Parathyroid adenoma (tissue), 2 donors: ENCODE data around the gene VPS11.

Experiments used
- H2AFZ ChIP-seq: fragments of 300-600 bp; sonication (generic); one replicate; pipeline ENCODE4 v1.7.0; 2017; ENCODE audit warnings: antibody characterized with exemption, mild to moderate bottlenecking
- H3K27ac ChIP-seq: fragments of 300-600 bp; sonication (generic); one replicate; pipeline ENCODE4 v1.7.0; 2017
- H3K27me3 ChIP-seq: fragments of 300-600 bp; sonication (generic); one replicate; pipeline ENCODE4 v1.7.0; 2017; ENCODE audit warnings: low read length; ENCODE audit not compliant: control insufficient read depth, insufficient read depth
- H3K36me3 ChIP-seq: fragments of 300-600 bp; sonication (generic); one replicate; pipeline ENCODE4 v1.7.0; 2017; ENCODE audit warnings: low read length; ENCODE audit not compliant: control insufficient read depth, insufficient read depth
- H3K4me1 ChIP-seq: fragments of 300-600 bp; sonication (generic); one replicate; pipeline ENCODE4 v1.7.0; 2017; ENCODE audit warnings: control low read depth
- H3K4me2 ChIP-seq: fragments of 300-600 bp; sonication (generic); one replicate; pipeline ENCODE4 v1.7.0; 2017; ENCODE audit warnings: low read length
- H3K4me3 ChIP-seq: fragments of 300-600 bp; sonication (generic); one replicate; pipeline ENCODE4 v1.7.0; 2017; ENCODE audit warnings: low read depth, low read length
- H3K79me2 ChIP-seq: fragments of 300-600 bp; sonication (generic); one replicate; pipeline ENCODE4 v1.7.0; 2017; ENCODE audit warnings: control low read depth
- H3K9ac ChIP-seq: fragments of 300-600 bp; sonication (generic); one replicate; pipeline ENCODE4 v1.7.0; 2017; ENCODE audit warnings: mild to moderate bottlenecking
- H3K9me3 ChIP-seq: fragments of 300-600 bp; sonication (generic); one replicate; pipeline ENCODE4 v1.7.0; 2017; ENCODE audit warnings: low read length; ENCODE audit not compliant: control insufficient read depth
- CTCF ChIP-seq: fragments of 300-600 bp; sonication (generic); IDR thresholded peaks from one replicate; pipeline ENCODE4 v1.7.0; 2017; ENCODE audit warnings: antibody characterized with exemption, mild to moderate bottlenecking
- donor health status: primary hyperparathyroidism.

VPS11 gene

GRCh38 chr11:119092880-119093842, 25.5 kb downstream of the VPS11 start:
- Histone ChIP-seq H3K36me3 (no peaks in the 10 kb centered on the region), H3K4me2 (peak overlapping the region; percentile 96), H3K27ac (no peak overlapping the region), H3K4me3 (peak overlapping the region; percentile 77), H3K27me3 (no peaks in the 10 kb centered on the region), H2AFZ (no peak overlapping the region), H3K79me2 (no peaks in the 10 kb centered on the region), H3K4me1 (peaks cover 7% of the 10 kb centered on the region), H3K9ac (no peak overlapping the region), H3K9me3 (no peaks in the 10 kb centered on the region)
- no peak for TF ChIP-seq CTCF

- Histone ChIP-seq H3K79me2 (no peaks in the 10 kb centered on the region), H3K4me2 (peak overlapping the region; percentile 96), H2AFZ (peak overlapping the region; percentile 82), H3K9me3 (no peaks in the 10 kb centered on the region), H3K36me3 (no peaks in the 10 kb centered on the region), H3K9ac (peak overlapping the region; percentile 46), H3K4me3 (peak overlapping the region; percentile 77), H3K27ac (peak overlapping the region; percentile 78), H3K4me1 (peaks cover 7% of the 10 kb centered on the region), H3K27me3 (no peaks in the 10 kb centered on the region)
- no peak for TF ChIP-seq CTCF
These were observed 26.6 kb downstream of the VPS11 start for GRCh38 chr11:119093942-119094815.

GRCh38 chr11:119094816-119095065, 27.1 kb downstream of the VPS11 start:
- H3K4me1 ChIP-seq = peaks cover 7% of the 10 kb centered on the region
- TF ChIP-seq CTCF = peak; percentile 52
- no peaks in the 10 kb centered on the region for H3K9me3 ChIP-seq
- no peaks in the 10 kb centered on the region for H3K36me3 ChIP-seq
- H3K4me3 ChIP-seq = peak overlapping the region; percentile 77
- peak overlapping the region; percentile 46 for H3K9ac ChIP-seq
- H3K27me3 ChIP-seq = no peaks in the 10 kb centered on the region
- H2AFZ ChIP-seq = peak overlapping the region; percentile 82
- H3K79me2 ChIP-seq = no peaks in the 10 kb centered on the region
- H3K27ac ChIP-seq = peak overlapping the region; percentile 78
- peak overlapping the region; percentile 96 for H3K4me2 ChIP-seq

- H3K9me3 ChIP-seq = no peaks in the 10 kb centered on the region
- H3K79me2 ChIP-seq = no peaks in the 10 kb centered on the region
- peak overlapping the region; percentile 96 for H3K4me2 ChIP-seq
- H3K9ac ChIP-seq = no peak overlapping the region
- no peaks in the 10 kb centered on the region for H3K36me3 ChIP-seq
- TF ChIP-seq CTCF = peak; percentile 12
- peaks cover 7% of the 10 kb centered on the region for H3K4me1 ChIP-seq
- no peaks in the 10 kb centered on the region for H3K27me3 ChIP-seq
- H3K4me3 ChIP-seq = peak overlapping the region; percentile 77
- H2AFZ ChIP-seq = peak overlapping the region; percentile 82
- peak overlapping the region; percentile 78 for H3K27ac ChIP-seq
These were observed 27.7 kb downstream of the VPS11 start for GRCh38 chr11:119095066-119095880.
